ENCODE data around the gene CCSAP.

- no peak for TF ChIP-seq POLR2A (IDR thresholded peaks at IDR 0.05)
- no peak for TF ChIP-seq CTCF (IDR thresholded peaks at IDR 0.05)
- TF ChIP-seq POLR2AphosphoS5 (IDR thresholded peaks at IDR 0.05; ENCODE audit: insufficient read depth in 1 of 2, low read depth in 1 of 2): no peak
Observed at GRCh38 chr1:229326601-229327000, 16.2 kb downstream of the CCSAP start.
